Superior temporal gyrus (tissue), 1 donor: ENCODE results near the gene NRIP1.
"Not testable (repeated sequence)": the region's sequence is repeated elsewhere in the genome, so short reads cannot be mapped to it uniquely, and the experiment has no call there.

Source experiments
- DNase-seq: peaks from one replicate; pipeline ENCODE4 v3.0.0-alpha.2; 2016; ENCODE audit errors: extremely low spot score

NRIP1 gene

GRCh38 chr21:15039607-15040299, 25.0 kb downstream of the NRIP1 start:
- no peak for DNase-seq

- no peak for DNase-seq
These were observed 26.9 kb downstream of the NRIP1 start for GRCh38 chr21:15037900-15038293.

- DNase-seq = no peak
These were observed 27.5 kb downstream of the NRIP1 start for GRCh38 chr21:15037095-15037899.

- no peak for DNase-seq
These were observed 28.6 kb downstream of the NRIP1 start for GRCh38 chr21:15036189-15036588.

GRCh38 chr21:15034126-15034853, 30.5 kb downstream of the NRIP1 start:
- DNase-seq = no peak

- no peak for DNase-seq
These were observed 32.9 kb downstream of the NRIP1 start for GRCh38 chr21:15031790-15032357.

- not testable (repeated sequence) for DNase-seq
These were observed 33.4 kb downstream of the NRIP1 start for GRCh38 chr21:15031362-15031761.

GRCh38 chr21:15030861-15031260, 33.9 kb downstream of the NRIP1 start:
- not testable (repeated sequence) for DNase-seq

- DNase-seq = no peak
These were observed 35.7 kb downstream of the NRIP1 start for GRCh38 chr21:15029077-15029476.

- no peak for DNase-seq
These were observed 36.6 kb downstream of the NRIP1 start for GRCh38 chr21:15028186-15028585.

- no peak for DNase-seq
These were observed 37.7 kb downstream of the NRIP1 start for GRCh38 chr21:15027056-15027455.

- DNase-seq = no peak
These were observed 38.4 kb downstream of the NRIP1 start for GRCh38 chr21:15026370-15026769.

- no peak for DNase-seq
These were observed 41.0 kb downstream of the NRIP1 start for GRCh38 chr21:15023776-15024175.

GRCh38 chr21:15022608-15023261, 42.1 kb downstream of the NRIP1 start:
- DNase-seq = no peak

- DNase-seq = no peak
These were observed 44.0 kb downstream of the NRIP1 start for GRCh38 chr21:15020797-15021196.

- no peak for DNase-seq
These were observed 46.4 kb downstream of the NRIP1 start for GRCh38 chr21:15018382-15018781.

- DNase-seq = no peak
These were observed 49.0 kb downstream of the NRIP1 start for GRCh38 chr21:15015622-15016471.

GRCh38 chr21:15014221-15014620, 50.6 kb downstream of the NRIP1 start:
- no peak for DNase-seq

GRCh38 chr21:15011967-15012366, 52.8 kb downstream of the NRIP1 start:
- DNase-seq = no peak

- DNase-seq = no peak
These were observed 54.2 kb downstream of the NRIP1 start for GRCh38 chr21:15010645-15011044.
